GM10266 (cell line): Measurements from ENCODE around the gene ASB15.

Experiments
- DNase-seq: peaks from one replicate; pipeline ENCODE4 v3.0.0; 2012; ENCODE audit errors: extremely low spot score
- TF ChIP-seq, protein P1 (sequence below): IDR thresholded peaks from 2 replicates; pipeline ENCODE4 v1.5.1; 2012; ENCODE audit warnings: mild to moderate bottlenecking, low read depth; ENCODE audit not compliant: control insufficient read depth, insufficient read depth; ENCODE audit errors: missing control alignments

The ASB15 gene

DNA sequence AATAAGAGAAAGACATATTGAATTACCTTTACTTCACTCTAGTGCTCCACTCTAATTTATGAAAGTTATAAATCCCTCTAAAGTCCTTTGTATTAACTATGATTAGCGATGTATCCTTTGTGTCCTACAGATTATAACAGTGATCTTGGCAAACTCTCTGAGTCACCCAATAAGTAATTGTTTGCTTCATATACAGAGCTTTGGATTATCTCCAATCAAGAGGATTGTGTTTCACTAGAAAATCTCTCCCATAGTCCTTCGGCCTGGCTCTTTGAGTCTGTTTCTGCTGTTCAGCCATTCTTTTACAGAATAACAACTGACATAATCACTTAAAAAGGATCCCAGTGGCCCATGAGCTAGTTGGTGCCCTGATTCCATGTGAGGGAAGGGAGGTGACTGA, 63.5 kb downstream of the ASB15 start:
- TF ChIP-seq, protein P1, sequence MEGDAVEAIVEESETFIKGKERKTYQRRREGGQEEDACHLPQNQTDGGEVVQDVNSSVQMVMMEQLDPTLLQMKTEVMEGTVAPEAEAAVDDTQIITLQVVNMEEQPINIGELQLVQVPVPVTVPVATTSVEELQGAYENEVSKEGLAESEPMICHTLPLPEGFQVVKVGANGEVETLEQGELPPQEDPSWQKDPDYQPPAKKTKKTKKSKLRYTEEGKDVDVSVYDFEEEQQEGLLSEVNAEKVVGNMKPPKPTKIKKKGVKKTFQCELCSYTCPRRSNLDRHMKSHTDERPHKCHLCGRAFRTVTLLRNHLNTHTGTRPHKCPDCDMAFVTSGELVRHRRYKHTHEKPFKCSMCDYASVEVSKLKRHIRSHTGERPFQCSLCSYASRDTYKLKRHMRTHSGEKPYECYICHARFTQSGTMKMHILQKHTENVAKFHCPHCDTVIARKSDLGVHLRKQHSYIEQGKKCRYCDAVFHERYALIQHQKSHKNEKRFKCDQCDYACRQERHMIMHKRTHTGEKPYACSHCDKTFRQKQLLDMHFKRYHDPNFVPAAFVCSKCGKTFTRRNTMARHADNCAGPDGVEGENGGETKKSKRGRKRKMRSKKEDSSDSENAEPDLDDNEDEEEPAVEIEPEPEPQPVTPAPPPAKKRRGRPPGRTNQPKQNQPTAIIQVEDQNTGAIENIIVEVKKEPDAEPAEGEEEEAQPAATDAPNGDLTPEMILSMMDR = no peak
- no peak for DNase-seq

DNA sequence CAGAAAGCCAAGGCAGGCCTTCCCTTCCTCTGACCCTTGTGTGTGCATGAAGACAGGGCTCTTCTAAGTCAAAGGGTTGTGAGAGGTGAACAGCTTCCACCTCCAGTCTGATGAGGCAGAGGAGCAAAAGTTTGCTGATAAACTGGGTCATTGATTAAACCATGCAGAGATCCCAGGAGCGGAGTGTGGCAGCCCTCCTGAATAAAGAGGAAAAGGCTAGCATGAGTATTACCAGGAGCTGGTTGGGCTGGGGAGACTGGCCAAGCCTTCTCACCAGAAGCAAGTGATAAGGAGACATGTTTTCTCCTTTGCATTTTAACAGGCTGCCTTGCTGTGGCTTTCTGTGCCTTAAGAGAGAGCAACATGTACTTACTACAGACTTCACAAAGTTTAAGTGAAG, 64.3 kb downstream of the ASB15 start:
- TF ChIP-seq, protein P1 = no peak
- DNase-seq = no peak

DNA sequence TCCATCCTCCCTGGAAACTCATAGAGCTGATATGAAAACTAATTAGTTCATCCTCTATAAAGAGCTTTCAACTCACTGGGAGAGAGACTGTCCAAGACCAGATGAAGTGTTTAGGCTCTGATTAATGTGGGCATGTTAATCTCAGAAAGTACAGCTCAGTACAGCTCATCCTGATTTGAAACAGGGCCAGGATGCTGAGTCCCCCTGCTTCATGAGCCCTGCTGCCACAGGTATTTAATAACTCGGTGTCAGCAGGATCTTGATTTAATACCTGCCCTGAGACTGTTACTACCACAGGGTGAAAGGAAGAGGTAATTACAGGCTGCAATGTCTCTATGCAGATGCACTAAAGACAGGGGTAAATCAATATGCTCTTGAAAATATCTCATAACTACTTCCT, 64.9 kb downstream of the ASB15 start:
- TF ChIP-seq, protein P1 = no peak
- no peak for DNase-seq

DNA sequence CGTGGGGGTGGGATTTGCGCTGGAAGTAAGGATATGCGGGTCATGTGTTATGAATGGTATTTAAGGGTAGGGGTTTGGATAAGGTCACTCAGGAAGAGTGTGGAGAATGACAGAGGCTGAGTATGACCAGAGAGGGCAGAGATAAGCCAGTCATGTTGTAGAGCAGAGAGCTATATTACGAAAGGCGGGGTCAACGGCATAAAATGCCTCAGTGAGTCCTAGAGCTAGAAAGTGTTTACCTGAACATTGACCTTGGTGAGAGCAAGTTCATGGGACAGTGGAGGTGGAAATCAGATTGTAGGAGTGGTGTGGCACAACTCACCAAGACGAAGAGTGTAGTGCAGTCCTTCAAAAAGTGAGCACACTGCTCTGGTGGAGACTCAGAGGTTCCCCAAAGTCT, 67.9 kb downstream of the ASB15 start:
- TF ChIP-seq, protein P1 = no peak
- no peak for DNase-seq

DNA sequence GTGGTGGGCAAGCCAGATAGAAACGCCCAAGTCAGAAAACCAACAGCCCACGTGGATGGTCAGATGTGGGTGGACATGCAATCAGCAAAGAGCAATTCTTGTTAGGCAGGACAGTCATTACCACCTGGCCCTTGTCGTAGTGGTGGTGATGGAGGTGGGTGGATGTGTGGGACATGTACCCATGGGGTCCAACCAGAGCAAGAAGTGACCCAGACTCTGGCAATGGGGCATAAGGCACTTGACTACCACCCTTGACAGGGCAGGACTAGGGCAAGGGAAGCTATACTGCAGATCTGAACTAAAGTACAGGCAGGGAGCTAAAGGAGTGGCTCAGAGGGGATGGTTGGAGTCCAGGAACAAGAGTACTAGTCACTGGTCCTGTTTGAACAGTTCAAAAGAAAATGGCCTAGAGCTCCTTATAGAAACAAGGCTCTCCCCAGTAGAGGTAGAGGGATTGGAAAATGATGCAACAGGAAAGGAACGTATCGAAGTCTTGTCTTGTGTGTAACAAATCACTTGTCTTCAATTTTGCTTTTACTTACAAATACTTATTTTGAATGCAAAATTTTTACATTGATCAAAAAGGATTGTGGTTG, 71.6 kb downstream of the ASB15 start:
- no peak for DNase-seq
- TF ChIP-seq, protein P1 = no peak

DNA sequence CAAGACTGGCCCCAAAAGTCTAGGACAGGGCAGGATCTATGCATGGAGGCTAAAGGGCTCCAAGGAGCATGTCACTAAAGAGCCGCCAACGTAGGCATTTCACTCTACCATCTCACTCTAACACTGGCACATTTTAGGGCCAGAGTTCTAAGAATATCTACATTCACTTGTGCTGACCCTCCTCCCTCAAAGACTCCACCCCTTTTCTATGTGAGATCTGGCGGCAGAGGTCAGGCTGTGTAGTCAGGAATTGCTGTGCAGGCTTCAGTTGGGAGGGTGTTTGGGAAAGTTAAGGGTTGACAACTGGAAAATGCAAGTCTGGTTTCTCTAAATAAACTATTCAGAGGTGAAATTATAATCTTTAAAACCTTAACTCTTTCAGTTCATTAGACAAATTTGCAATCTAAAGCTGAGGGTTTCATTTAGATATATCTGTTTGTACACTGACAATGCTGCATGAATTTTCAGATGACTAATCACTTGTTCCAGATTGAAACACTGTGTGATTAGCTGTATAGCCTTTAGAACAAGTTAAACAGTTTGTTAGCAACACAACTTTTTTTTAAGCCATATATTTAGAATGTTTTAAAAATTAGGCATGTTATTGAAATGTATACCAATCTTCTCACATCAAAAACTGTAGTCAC, 72.3 kb downstream of the ASB15 start:
- DNase-seq = no peak
- TF ChIP-seq, protein P1 = no peak

DNA sequence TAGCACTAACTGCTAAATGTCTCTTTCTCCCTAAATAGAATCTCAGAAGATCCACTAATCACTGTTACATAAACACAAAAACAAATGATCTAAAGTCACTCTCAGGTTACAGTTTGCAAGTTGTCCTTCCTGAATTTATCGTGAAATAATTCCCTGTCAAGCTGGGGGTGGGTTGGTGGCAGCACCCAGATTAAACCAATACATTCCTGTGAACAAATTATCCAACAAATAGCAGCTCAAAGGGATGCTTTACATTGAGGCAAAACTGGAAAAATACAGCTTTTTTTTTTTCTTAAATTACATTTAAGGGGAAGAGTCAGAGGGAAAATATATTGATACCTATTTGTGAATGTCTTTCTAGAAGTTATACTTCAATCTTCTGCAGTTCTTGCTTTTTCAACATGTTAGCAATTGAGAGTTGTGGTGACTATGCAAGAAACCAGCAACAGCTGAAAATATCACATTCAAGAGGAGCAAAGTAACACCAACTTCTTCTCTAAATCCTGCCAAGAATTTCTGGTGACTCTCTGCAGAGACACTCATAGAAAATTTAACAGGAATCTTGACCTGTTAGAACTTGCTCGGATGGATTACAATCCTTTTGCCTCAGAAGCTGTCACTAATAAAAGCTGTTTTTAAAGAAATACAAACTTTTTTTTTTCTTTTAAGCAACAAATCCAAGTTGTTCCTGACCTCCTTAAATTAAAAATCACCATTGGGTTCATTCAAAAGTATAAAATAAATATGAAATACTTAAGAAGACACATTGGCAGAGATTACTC, 73.0 kb downstream of the ASB15 start:
- DNase-seq = no peak
- TF ChIP-seq, protein P1 = no peak
